DOHH2 (cell line): Measurements from ENCODE around the gene BEND5.

Experiments
- EZH2phosphoT487 ChIP-seq: fragments of 200-600 bp; sonication (generic); IDR thresholded peaks from 2 replicates; pipeline ENCODE4 v1.6.1; 2017; ENCODE audit warnings: borderline replicate concordance, mild to moderate bottlenecking, antibody characterized with exemption, low read length, moderate library complexity, mixed read lengths
- TF ChIP-seq, protein P1 (sequence below): fragments of 200-600 bp; sonication (generic); IDR thresholded peaks from one replicate; pipeline ENCODE4 v1.5.1; 2014; ENCODE audit warnings: antibody characterized with exemption, mild to moderate bottlenecking, low read depth, low read length; ENCODE audit not compliant: poor library complexity, severe bottlenecking

DNA sequence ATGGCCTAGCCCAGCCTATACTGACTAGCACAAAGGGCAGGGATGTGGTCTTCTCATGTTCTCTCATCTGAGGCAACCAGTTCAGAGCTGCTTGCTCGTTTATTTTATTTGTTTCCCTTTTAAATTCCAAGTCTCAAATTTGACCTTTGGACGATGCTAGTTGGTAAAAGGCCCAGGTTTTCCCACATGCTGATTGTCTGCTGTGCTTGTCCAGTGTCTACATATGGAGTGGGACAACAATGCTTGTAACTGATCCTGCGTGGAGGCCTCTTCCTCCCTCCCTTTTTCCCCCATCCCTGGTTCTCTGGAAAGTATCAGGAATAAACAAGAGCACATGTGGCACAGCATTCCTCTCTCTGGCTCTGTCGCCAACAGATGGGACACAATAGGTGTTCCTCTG lies 34.0 kb upstream of the BEND5 start:
- TF ChIP-seq, protein P1, sequence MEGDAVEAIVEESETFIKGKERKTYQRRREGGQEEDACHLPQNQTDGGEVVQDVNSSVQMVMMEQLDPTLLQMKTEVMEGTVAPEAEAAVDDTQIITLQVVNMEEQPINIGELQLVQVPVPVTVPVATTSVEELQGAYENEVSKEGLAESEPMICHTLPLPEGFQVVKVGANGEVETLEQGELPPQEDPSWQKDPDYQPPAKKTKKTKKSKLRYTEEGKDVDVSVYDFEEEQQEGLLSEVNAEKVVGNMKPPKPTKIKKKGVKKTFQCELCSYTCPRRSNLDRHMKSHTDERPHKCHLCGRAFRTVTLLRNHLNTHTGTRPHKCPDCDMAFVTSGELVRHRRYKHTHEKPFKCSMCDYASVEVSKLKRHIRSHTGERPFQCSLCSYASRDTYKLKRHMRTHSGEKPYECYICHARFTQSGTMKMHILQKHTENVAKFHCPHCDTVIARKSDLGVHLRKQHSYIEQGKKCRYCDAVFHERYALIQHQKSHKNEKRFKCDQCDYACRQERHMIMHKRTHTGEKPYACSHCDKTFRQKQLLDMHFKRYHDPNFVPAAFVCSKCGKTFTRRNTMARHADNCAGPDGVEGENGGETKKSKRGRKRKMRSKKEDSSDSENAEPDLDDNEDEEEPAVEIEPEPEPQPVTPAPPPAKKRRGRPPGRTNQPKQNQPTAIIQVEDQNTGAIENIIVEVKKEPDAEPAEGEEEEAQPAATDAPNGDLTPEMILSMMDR, result no peak
- no peak for TF ChIP-seq EZH2phosphoT487
